GM12864 (cell line): Measurements from ENCODE around the gene KBTBD3.

Experiments
- DNase-seq: peaks from one replicate; pipeline ENCODE4 v3.0.0-alpha.2; 2011; ENCODE audit warnings: low read depth
- H3K4me3 ChIP-seq: 2 replicates; pipeline ENCODE4 v1.5.1; 2011; ENCODE audit warnings: mild to moderate bottlenecking, low read depth, low read length, control low read depth
- TF ChIP-seq, protein P1 (sequence below): IDR thresholded peaks from 2 replicates; pipeline ENCODE4 v1.5.1; 2011; ENCODE audit warnings: low read depth, mild to moderate bottlenecking, moderate library complexity, low read length, control low read depth, inconsistent platforms; ENCODE audit errors: missing control alignments

Gene KBTBD3

DNA sequence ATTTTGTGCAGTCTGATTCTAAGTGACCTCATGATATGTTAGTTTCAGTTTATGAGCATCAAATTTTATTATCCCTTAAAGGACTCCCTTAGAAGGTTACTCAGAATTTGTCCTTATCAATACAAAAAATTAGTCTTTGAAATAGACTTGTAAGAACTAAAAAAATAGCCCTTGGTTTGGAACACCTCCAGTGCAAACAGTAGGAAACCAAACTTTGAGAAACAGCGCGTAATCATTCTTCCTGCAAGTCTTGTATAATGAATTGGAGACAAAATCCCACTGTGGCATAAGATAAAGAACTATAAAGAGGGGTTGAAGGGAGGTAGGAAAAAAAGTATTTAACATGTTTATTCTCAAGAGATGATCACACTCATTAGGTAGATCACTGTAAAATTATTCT lies 44.3 kb downstream of the KBTBD3 start:
- no peak for DNase-seq
- TF ChIP-seq, protein P1, sequence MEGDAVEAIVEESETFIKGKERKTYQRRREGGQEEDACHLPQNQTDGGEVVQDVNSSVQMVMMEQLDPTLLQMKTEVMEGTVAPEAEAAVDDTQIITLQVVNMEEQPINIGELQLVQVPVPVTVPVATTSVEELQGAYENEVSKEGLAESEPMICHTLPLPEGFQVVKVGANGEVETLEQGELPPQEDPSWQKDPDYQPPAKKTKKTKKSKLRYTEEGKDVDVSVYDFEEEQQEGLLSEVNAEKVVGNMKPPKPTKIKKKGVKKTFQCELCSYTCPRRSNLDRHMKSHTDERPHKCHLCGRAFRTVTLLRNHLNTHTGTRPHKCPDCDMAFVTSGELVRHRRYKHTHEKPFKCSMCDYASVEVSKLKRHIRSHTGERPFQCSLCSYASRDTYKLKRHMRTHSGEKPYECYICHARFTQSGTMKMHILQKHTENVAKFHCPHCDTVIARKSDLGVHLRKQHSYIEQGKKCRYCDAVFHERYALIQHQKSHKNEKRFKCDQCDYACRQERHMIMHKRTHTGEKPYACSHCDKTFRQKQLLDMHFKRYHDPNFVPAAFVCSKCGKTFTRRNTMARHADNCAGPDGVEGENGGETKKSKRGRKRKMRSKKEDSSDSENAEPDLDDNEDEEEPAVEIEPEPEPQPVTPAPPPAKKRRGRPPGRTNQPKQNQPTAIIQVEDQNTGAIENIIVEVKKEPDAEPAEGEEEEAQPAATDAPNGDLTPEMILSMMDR, result no peak
- H3K4me3 ChIP-seq, result no peak overlapping the region

DNA sequence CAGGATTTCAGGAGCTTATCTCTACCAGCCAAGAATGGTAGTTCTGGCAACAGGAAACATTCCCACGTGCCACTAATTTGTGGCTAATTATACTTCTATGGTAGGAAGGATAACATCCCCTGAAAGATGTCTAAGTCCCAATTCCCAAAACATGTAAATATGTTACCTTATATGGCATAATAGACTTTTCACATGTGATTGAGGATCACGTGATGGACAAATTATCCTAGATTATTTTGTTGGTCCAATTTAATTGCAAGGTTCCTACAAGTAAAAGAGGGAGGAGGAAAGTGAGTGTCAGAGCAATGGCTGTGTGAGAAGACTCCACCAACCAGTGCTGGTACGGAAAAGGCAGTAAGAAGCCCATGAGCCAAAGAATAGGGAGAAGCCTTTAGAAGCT lies 45.2 kb downstream of the KBTBD3 start:
- no peak for DNase-seq
- H3K4me3 ChIP-seq, result no peak overlapping the region
- TF ChIP-seq, protein P1, result no peak

DNA sequence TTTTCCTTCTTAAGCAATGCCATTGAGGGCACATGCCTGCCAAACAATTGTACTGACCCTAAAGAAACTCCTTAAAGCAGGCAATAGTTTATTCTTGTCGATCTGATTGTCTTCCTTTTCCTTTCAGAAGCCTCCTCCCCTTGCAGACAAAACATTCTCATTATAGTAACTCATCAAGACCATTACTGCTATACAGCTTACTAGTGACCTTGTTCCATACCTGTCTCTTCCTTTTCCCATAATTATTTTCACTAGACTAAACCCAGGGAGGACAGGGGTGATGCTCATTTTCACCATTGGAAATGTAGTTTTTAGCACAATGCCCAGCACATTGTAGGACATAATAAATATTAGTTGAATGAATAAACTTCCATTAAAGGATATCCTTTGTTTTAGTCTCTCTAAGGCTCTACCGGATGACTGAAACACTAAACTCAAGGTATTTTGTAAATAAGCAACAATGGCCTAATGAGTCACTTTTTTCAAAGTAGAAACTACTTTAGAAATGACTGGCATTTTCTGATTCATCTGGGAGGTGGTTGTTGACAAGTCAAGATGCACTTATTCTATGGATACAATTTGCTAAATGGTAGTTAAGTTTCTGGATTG lies 45.8 kb downstream of the KBTBD3 start:
- TF ChIP-seq, protein P1, result no peak
- H3K4me3 ChIP-seq, result no peak overlapping the region
- no peak for DNase-seq

DNA sequence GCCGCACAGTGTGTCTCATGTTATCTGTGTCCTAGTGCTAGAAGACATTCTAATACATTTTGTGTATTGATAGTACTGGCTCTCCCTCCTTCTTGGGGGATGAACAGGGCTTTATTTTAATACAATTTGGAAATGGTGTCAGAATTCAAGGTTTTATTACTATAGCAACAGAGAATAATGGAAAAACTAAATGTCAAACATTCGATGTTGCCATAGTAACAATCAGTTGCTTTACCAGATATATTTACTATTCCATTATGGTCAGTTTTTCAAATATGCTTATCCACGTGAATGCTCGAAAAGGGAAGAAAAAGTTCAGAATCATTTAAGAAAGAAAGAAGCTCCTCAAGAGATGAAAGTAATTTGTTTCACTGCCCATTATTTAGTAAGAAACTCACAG lies 46.5 kb downstream of the KBTBD3 start:
- H3K4me3 ChIP-seq, result no peak overlapping the region
- DNase-seq, result no peak
- TF ChIP-seq, protein P1, result no peak

DNA sequence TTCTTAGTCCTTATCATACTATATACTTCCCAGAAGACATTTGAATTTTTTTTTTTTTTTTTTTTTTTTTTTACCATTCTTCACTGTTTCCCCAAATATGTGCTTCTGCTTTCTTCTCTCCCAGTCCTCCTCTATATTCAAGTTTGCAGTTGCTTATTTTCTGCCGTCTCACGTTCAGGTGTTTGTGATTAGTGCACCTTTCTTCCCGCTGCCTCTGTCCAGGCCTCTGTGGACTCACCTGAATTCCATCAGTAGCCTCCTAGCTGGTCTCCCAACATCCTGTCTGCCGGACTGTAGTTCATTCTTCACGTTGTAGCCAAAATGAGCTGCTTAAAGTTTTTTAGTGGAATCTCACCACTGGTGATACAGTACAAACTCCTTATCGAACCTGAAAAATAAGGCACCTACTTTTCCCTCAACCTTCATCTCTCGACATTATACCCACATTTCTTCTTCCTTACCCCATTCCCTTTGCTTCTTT lies 54.3 kb downstream of the KBTBD3 start:
- peak overlapping the region; percentile 60 for H3K4me3 ChIP-seq
- TF ChIP-seq, protein P1, result no peak
- DNase-seq, result no peak

DNA sequence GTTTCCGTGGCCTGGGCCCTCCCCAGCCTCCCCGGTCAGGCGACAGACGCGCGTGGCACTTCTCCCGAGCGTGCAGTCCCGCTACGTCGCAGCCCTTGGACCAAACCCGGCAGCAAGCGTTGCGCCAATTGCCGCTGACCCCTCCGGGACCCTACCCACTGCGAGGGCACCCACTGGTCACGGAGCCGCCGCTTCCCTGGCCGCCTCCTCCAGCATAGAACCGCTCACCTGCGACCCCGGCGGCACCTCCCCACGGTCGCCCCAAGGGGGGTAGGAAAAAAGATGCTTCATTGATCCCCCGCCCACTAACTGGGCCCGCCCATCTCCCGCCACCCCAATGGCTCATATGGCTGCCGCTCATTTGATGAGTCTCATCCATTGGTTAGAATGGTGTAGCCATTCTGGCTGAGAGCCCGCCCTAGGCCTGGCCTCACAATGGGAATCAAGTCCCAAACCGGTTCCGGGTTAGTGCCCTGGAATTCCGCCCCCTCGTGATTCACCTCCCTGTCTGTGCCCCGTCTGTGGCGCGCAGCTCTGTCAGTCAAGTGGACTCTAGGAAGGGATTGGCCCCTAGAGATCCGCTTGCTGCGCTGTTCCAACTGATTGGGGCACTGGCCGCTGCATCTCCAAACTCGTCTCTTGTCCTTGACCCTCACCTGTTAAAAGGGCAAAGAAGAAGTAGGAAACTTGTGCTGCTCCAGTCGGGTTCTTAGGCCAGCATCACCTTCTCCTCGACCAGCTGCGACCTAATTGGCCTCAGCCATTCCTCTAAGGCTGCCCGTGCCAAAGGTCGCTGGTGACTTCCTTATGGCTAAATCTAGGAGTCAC lies 55.0 kb downstream of the KBTBD3 start, which contains the start of gene MSANTD4:
MSANTD4 (minus strand) TSS at position 274 of the 828 bp plus-strand sequence. CDS start 11,323 bp downstream, outside the sequence.
- TF ChIP-seq, protein P1, result no peak
- DNase-seq, result peak; percentile 98
- H3K4me3 ChIP-seq, result peak within 1 kb of the TSS; percentile 81
